Spleen (tissue), 11 donors: Measurements from ENCODE around the gene DENND4B. TPM values are rescaled to one million over a fixed set of nuclear protein-coding genes. Genes with fewer than 3 reads are reported as not detected.
"Not testable (repeated sequence)": the region's sequence is repeated elsewhere in the genome, so short reads cannot be mapped to it uniquely, and the experiment has no call there.

Experiments
- DNase-seq: peaks from one replicate; pipeline ENCODE4 v3.0.0-alpha.2; 2020
- H3K27ac ChIP-seq, 8 donors: fragments of 200-600 bp; sonication (generic) in 7 of 8; 1 replicate in 4 of 8; 2 replicates in 4 of 8; pipeline versions ENCODE4 v1.5.0 to v1.8.0; 2016 to 2021; ENCODE audit warnings: inconsistent platforms in 4 of 8, mild to moderate bottlenecking in 4 of 8, moderate library complexity in 1 of 8
- H3K27me3 ChIP-seq, 7 donors: fragments of 200-600 bp; sonication (generic) in 6 of 7; replicated peaks in 1 of 7; 1 replicate in 4 of 7; 2 replicates in 3 of 7; pipeline versions ENCODE4 v1.5.0 to v1.8.0; 2016 to 2021; ENCODE audit warnings: inconsistent platforms in 3 of 7, mild to moderate bottlenecking in 1 of 7
- H3K36me3 ChIP-seq, 6 donors: fragments of 200-600 bp; sonication (generic) in 5 of 6; 1 replicate in 4 of 6; 2 replicates in 2 of 6; pipeline versions ENCODE4 v1.5.0 to v1.8.0; 2016 to 2021; ENCODE audit warnings: inconsistent platforms in 2 of 6
- H3K4me1 ChIP-seq, 6 donors: fragments of 200-600 bp; sonication (generic) in 5 of 6; 1 replicate in 3 of 6; 2 replicates in 3 of 6; pipeline versions ENCODE4 v1.5.0 to v1.8.0; 2016 to 2021; ENCODE audit warnings: inconsistent platforms in 3 of 6
- H3K4me3 ChIP-seq, 8 donors: fragments of 200-600 bp; sonication (generic) in 7 of 8; 1 replicate in 4 of 8; 2 replicates in 4 of 8; pipeline versions ENCODE4 v1.5.0 to v1.8.0; 2016 to 2021; ENCODE audit warnings: inconsistent platforms in 4 of 8, mild to moderate bottlenecking in 4 of 8, moderate library complexity in 2 of 8
- H3K9me3 ChIP-seq, 8 donors: fragments of 200-600 bp; sonication (generic) in 7 of 8; 1 replicate in 4 of 8; 2 replicates in 4 of 8; pipeline versions ENCODE4 v1.5.0 to v1.8.0; 2016 to 2021; ENCODE audit warnings: inconsistent platforms in 4 of 8
- CTCF ChIP-seq, 11 experiments: fragments of 200-600 bp in 7 of 11; fragments of 450-650 bp in 4 of 11; sonication (generic) in 4 of 11; IDR thresholded peaks in 8 of 11; conservative IDR thresholded peaks in 3 of 11; 1 replicate in 7 of 11; 2 replicates in 4 of 11; pipeline versions ENCODE4 v1.4.0 to v1.8.0; 2016 to 2021; ENCODE audit warnings: antibody characterized with exemption in 11 of 11, inconsistent platforms in 4 of 11, mild to moderate bottlenecking in 1 of 11
- POLR2A ChIP-seq, 3 donors: fragments of 450-650 bp; IDR thresholded peaks; one replicate each; pipeline ENCODE4 v1.5.1; 2017; ENCODE audit warnings: antibody characterized with exemption in 3 of 3, mild to moderate bottlenecking in 1 of 3
- POLR2AphosphoS5 ChIP-seq, 3 donors: sonication (generic); formaldehyde crosslinking; IDR thresholded peaks; one replicate each; pipeline ENCODE4 v1.5.1; 2017; ENCODE audit warnings: antibody characterized with exemption in 3 of 3
- WGBS, 5 donors: extraction: QIAGEN DNeasy Blood & Tissue Kit in 3 of 5; methylation state at CpG; one replicate each; pipeline versions ENCODE4 v1.1.5 to v1.1.7; 2013 to 2018; 5-methylcytosine and 5-hydroxymethylcytosine counted together
- intact Hi-C: fragments of 100-400 bp; cut with DNase I; formaldehyde crosslinking; loops from one replicate; pipeline ENCODE4 v1.15.0; 2023; ENCODE audit warnings: low total_unique reads
- polyA plus RNA-seq, 3 donors: library from polyadenylated mRNA; stranded (reverse); fragments of 200-250 nt; gene quantifications; one replicate each; pipeline ENCODE4 v1.2.1, GENCODE V29; 2013
- total RNA-seq, 7 donors: library from RNA; depleted of rRNA in 3 of 7; stranded (reverse); fragments of >200 nt in 3 of 7; fragmentation: NEBNext Ultra II Directional in 4 of 7; extraction: Animal tissue kit (Norgen Biotek cat#: 25700) in 4 of 7; gene quantifications; one replicate each; pipeline versions ENCODE4 v1.1.0 to v1.2.1, GENCODE V29; 2016 to 2021
- donor health status: healthy with polysubstance abuse.
- donor health status: DM: no; HTN: no; CAD: no; lungs with moderate emphysema.
- donor health status: DM: no; HTN: no; CAD: no.
- donor health status: Bipolar disorder and iron deficiency.
- donor health status: healthy.
- donor health status: DM: no; HTN: no; CAD: no.
- donor health status: DM: yes; HTN: yes; CAD: no.

DENND4B gene
- total and polyA plus RNA-seq, 10 donors: 47.7 to 211 (median 153) TPM

- Histone ChIP-seq H3K27me3 (no peaks in the 10 kb centered on the region), H3K4me1 (peaks cover 21 to 75% (median 56%) of the 10 kb centered on the region in 6 donors), H3K4me3 (peak within 1 kb of the TSS; percentile 29 to 72 (median 48)), H3K9me3 (no peaks in the 10 kb centered on the region), H3K36me3 (peaks cover 0 to 16% (median 0%) of the 10 kb centered on the region in 6 donors), H3K27ac (peak within 1 kb of the TSS; percentile 66 to 91 (median 84))
- intact Hi-C loops: no loop called here
- TF ChIP-seq CTCF (IDR thresholded peaks at IDR 0.05 in 8 of 11, conservative IDR thresholded peaks at IDR 0.05 in 3 of 11) (no peak), POLR2AphosphoS5 (IDR thresholded peaks at IDR 0.05) (peak; percentile 61 to 83 (median 83)), POLR2A (IDR thresholded peaks at IDR 0.05) (peak in 1 of 3 donors; percentile 20)
- DNase-seq: peak; percentile 88
- 4 to 12% (median 9%) methylated on average over 27 to 32 of the region's 32 CpGs for WGBS, 5 donors
These were observed 39.6 kb upstream of the DENND4B start, which contains the start of gene RAB13 for GRCh38 chr1:153985941-153986761. Gene RAB13, minus strand, starts transcription at chr1:153986339. Its CDS starts 103 bp downstream, at chr1:153986236.

- H3K36me3 ChIP-seq: peaks cover 0 to 24% (median 0%) of the 10 kb centered on the region in 6 donors
- intact Hi-C loops: no loop called here
- no peak for TF ChIP-seq POLR2A (IDR thresholded peaks at IDR 0.05)
- no peak for TF ChIP-seq POLR2AphosphoS5 (IDR thresholded peaks at IDR 0.05)
- TF ChIP-seq CTCF (IDR thresholded peaks at IDR 0.05 in 8 of 11, conservative IDR thresholded peaks at IDR 0.05 in 3 of 11): no peak
- peaks cover 24 to 80% (median 60%) of the 10 kb centered on the region in 6 donors for H3K4me1 ChIP-seq
- H3K9me3 ChIP-seq: no peaks in the 10 kb centered on the region
- no peak for DNase-seq
- no peaks in the 10 kb centered on the region for H3K27me3 ChIP-seq
- peak overlapping the region; percentile 60 to 91 (median 84) for H3K27ac ChIP-seq
- WGBS, 5 donors: 19 to 36% (median 27%) methylated on average over 7 of the region's 7 CpGs
- H3K4me3 ChIP-seq: peak overlapping the region; percentile 29 to 72 (median 48)
These were observed 38.9 kb upstream of the DENND4B start for GRCh38 chr1:153985341-153985912.

- Histone ChIP-seq H3K4me1 (peaks cover 24 to 75% (median 54%) of the 10 kb centered on the region in 6 donors), H3K27ac (peak overlapping the region in 7 of 8 donors; percentile 82 to 91 (median 84)), H3K4me3 (peak overlapping the region in 7 of 8 donors; percentile 29 to 72 (median 48)), H3K36me3 (peaks cover 0 to 24% (median 0%) of the 10 kb centered on the region in 6 donors), H3K27me3 (no peaks in the 10 kb centered on the region), H3K9me3 (no peaks in the 10 kb centered on the region)
- WGBS, 5 donors: 40 to 57% (median 45%) methylated on average over 6 of the region's 6 CpGs
- intact Hi-C loops: loop anchor here (5.0 kb wide), 1 partner anchor 187 kb away; no protein-coding TSS in a partner anchor
- DNase-seq: no peak
- TF ChIP-seq POLR2AphosphoS5 (IDR thresholded peaks at IDR 0.05) (peak in 1 of 3 donors; percentile 52), POLR2A (IDR thresholded peaks at IDR 0.05) (no peak), CTCF (IDR thresholded peaks at IDR 0.05 in 8 of 11, conservative IDR thresholded peaks at IDR 0.05 in 3 of 11) (no peak)
These were observed 37.8 kb upstream of the DENND4B start for GRCh38 chr1:153984123-153984894.

GRCh38 chr1:153981735-153982134 lies 35.2 kb upstream of the DENND4B start:
- peaks cover 24 to 81% (median 60%) of the 10 kb centered on the region in 6 donors for H3K4me1 ChIP-seq
- H3K9me3 ChIP-seq, DNase-seq, H3K4me3 ChIP-seq, H3K27me3 ChIP-seq: not testable (repeated sequence)
- intact Hi-C loops: loop anchor here (5.0 kb wide), 1 partner anchor 184 kb away; no protein-coding TSS in a partner anchor
- peaks cover 0 to 30% (median 0%) of the 10 kb centered on the region in 6 donors for H3K36me3 ChIP-seq
- peak overlapping the region in 7 of 8 donors; percentile 51 to 71 (median 65) for H3K27ac ChIP-seq
- 81 to 91% (median 83%) methylated on average over 2 of the region's 2 CpGs for WGBS, 5 donors

GRCh38 chr1:153979091-153979490 lies 32.6 kb upstream of the DENND4B start:
- DNase-seq: peak; percentile 39
- H3K4me3 ChIP-seq, H3K9me3 ChIP-seq, H3K27me3 ChIP-seq, intact Hi-C loops: not testable (repeated sequence)
- Histone ChIP-seq H3K27ac (peak overlapping the region in 1 of 8 donors; percentile 98), H3K36me3 (peaks cover 0 to 52% (median 19%) of the 10 kb centered on the region in 6 donors), H3K4me1 (peaks cover 20 to 81% (median 54%) of the 10 kb centered on the region in 6 donors)
- WGBS, 5 donors: 93 to 96% (median 95%) methylated on average over 12 of the region's 12 CpGs
